Erythroblast (primary cell): ENCODE measurements around the gene KLHL5.

ENCODE experiments used
- GATA1 ChIP-seq: IDR thresholded peaks from 2 replicates; pipeline ENCODE4 v1.6.1; 2011; ENCODE audit warnings: low read depth, mild to moderate bottlenecking, control low read depth, low read length, moderate library complexity
- POLR2A ChIP-seq: IDR thresholded peaks from 2 replicates; pipeline ENCODE4 v1.6.1; 2011; ENCODE audit warnings: mild to moderate bottlenecking, low read length

DNA sequence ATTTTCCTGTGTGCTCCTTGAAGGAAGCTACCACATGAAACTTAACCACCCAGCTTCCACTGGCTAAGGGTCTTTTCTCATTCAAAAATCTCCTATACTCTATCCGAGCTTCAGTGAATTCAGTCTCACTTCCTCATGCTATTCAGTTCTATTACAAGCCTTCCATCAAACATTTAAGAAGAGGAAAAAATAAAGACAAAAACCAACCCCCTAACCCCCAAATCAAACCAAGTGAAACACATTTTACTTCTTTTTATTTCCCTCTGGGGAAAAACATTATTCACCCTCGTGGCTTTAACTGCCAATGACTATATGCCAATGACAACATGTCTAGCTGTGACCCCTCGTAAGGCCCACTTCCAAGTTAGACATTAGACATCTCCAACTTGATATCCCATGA is 104.1 kb downstream of the KLHL5 start:
- TF ChIP-seq POLR2A, result no peak
- no peak for TF ChIP-seq GATA1
